Stimulated activated CD4-positive, alpha-beta T cell treated with anti-CD3 and anti-CD28 coated beads, Interleukin-15, amount 100 ng/mL, for 48 hours (primary cell): ENCODE results near the gene TRMT112.

Experiments used
- DNase-seq, 2 donors: peaks; one replicate each; pipeline ENCODE4 v3.0.0-alpha.2; 2020; ENCODE audit warnings: low read depth in 2 of 2

TRMT112 gene

GRCh38 chr11:64291752-64292459, 25.5 kb downstream of the TRMT112 start:
- no peak for DNase-seq

- no peak for DNase-seq
These were observed 26.1 kb downstream of the TRMT112 start, which contains the start of gene KCNK4 for GRCh38 chr11:64291262-64291751. KCNK4 (plus strand) TSS chr11:64291302; CDS start chr11:64293019, 1,717 bp downstream.

GRCh38 chr11:64290352-64291261, 26.8 kb downstream of the TRMT112 start:
- no peak for DNase-seq

- DNase-seq, result no peak
These were observed 28.3 kb downstream of the TRMT112 start for GRCh38 chr11:64289002-64289564.

DNA sequence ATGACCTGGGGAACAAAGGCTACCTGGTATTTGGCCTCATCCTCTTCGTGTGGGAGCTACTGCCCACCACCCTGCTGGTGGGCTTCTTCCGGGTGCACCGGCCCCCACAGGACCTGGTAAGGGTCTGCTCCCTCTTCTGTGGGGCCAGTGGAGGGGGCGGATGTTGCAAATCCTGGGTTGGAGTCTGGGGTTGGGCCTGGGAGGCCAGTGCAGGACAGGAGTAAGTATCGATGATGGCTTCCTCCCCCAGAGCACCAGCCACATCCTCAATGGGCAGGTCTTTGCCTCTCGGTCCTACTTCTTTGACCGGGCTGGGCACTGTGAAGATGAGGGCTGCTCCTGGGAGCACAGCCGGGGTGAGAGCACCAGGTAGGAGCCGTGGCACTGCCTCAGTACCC, 29.0 kb downstream of the TRMT112 start:
- DNase-seq, result no peak

GRCh38 chr11:64287676-64288352, 29.5 kb downstream of the TRMT112 start:
- DNase-seq, result no peak

GRCh38 chr11:64286801-64287159, 30.6 kb downstream of the TRMT112 start:
- no peak for DNase-seq

- no peak for DNase-seq
These were observed 31.2 kb downstream of the TRMT112 start for GRCh38 chr11:64285885-64286800.

DNA sequence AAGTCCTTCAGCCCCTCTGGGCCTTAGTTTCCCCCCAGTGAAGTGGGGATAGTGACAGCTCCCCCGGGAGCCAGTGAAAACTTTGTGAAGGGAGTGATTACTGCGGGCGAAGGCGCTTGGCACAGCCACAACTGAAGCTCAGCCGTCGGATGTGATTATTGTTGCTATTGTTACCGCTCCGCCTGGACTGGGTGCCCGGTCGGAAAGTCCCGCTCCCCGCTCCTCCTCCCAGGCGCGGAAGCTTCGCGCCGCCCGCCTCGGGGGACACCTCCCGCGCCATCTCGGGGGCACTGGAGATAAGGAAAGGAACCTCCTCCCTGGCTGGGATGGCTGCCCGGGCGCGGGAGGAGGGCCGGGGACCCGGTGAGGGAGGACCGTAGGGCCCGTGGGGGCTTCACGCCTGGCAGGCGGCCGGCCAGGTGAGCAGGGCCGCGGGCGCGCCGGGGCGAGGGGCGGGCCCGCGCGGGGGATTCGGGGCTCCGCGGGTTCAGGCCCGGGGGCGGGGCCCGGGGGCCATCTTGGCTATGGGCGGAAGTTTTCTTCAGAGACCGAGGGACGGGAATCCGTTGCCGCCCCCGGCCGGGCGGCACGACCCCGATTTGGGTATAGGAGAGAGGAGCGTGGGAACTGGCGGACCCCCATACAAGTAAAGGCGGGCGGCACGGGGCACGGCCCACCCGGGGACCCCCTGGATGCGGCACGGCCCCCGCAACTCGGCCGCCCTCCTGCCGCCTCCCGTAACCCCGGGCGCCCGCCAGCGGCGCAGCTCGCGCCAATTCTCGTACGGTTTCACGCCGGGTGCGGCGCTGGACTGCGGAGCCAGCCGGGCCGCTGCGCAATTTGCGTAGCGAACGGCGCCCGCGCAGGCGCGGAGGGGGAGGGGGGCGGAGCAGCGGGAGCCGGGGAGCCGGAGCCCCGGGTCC, 32.1 kb downstream of the TRMT112 start, which contains the start of gene GPR137:
GPR137 (plus strand) TSS at position 887 of the 923 bp plus-strand sequence. CDS start 677 bp downstream, outside the sequence.
- DNase-seq, result peak; percentile 75 to 83

GRCh38 chr11:64284048-64284961, 33.1 kb downstream of the TRMT112 start, which contains the start of gene BAD:
BAD (minus strand) TSS chr11:64284665; CDS start chr11:64284368, 297 bp downstream.
- DNase-seq, result peak; percentile 88 to 94

- DNase-seq, result no peak
These were observed 34.3 kb downstream of the TRMT112 start for GRCh38 chr11:64283092-64283491.

GRCh38 chr11:64281957-64282770, 35.2 kb downstream of the TRMT112 start:
- no peak for DNase-seq

DNA sequence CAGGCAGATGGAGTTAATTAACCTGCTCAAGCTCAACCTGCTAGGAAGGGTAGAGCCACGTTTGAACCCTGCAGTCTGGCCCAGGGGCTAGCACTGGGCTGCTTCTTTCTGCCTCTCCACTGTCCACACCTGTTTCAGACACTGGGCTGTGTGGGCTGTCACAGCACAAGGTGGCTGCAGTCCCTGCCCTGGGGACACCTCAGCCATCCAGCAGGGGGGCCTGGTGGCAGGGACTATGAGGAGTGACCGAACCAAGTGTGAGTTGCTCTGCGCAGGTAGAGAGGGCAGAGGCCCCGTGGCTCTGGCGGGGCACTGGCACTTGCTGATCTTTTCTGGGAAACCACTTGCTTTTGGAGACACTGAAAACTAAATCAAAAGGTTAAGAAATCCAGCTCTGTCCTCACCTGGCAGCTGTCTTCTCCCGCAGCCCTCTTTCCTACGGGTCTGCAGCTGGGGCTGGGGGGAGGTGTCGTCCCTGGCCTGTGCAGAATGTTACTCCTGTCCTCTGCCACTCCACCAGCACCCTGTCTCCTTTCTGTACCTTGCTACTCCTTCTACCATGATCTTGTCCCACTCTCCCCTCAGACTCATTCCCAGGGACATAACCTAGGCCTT, 38.7 kb downstream of the TRMT112 start:
- DNase-seq, result no peak

DNA sequence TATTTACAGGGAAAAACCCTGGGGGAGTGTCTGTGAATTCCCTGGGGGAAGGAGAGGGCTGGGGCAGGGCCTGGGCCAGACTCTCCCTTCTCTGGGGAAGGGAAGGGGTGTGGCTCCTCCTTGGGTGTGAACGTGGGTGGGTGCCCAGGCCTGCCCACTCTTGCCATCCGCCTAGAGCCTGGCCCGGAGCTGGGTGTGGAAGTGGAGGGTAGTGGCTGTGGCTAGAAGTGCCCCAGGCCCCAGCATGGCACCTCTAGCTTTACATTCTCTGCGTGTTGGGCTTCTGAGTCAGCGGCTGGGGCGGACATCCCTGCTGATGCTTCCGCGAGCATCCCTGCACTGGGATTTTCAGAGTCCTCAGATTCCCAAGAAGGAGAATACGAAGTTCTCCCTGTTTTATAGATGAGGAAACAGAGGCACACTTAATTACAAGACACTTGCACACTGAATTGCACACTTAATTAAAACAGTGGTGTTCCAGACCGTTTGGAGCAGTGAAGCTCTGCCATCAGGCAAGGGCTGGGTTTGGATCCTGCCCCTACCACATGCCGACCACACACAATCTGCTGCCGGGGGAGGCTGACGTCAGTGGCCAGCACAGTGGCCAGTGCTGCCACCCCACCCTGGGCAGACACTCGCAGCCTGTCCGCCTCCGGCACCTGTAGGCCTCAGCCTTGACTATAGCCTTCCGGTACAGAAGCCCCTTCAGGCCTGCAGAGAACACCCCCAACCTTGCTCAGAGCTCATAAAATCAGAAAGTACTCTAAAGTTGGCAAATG, 40.5 kb downstream of the TRMT112 start:
- DNase-seq, result no peak

- DNase-seq, result no peak
These were observed 41.5 kb downstream of the TRMT112 start for GRCh38 chr11:64275841-64276240.
